ENCODE data around the gene TUBB3.

TUBB3 gene

GRCh38 chr16:89936981-89937380 is 13.8 kb downstream of the TUBB3 start:
- H3K4me1 Mint-ChIP-seq: peaks cover 2% of the 10 kb centered on the region
- ATAC-seq: no peak
- no peaks in the 10 kb centered on the region for H3K9me3 Mint-ChIP-seq
- H3K36me3 Mint-ChIP-seq: no peaks in the 10 kb centered on the region
- peaks cover 30% of the 10 kb centered on the region for H3K27me3 Mint-ChIP-seq
- H3K27ac Mint-ChIP-seq: no peak overlapping the region
- no peak overlapping the region for H3K4me3 Mint-ChIP-seq

GRCh38 chr16:89938175-89938885 is 15.2 kb downstream of the TUBB3 start:
- Mint-ChIP-seq H3K4me1 (no peaks in the 10 kb centered on the region), H3K36me3 (no peaks in the 10 kb centered on the region), H3K27ac (no peak overlapping the region), H3K4me3 (no peak overlapping the region), H3K9me3 (no peaks in the 10 kb centered on the region), H3K27me3 (peaks cover 33% of the 10 kb centered on the region)
- no peak for ATAC-seq

- Mint-ChIP-seq H3K36me3 (peaks cover 5% of the 10 kb centered on the region), H3K9me3 (peaks cover 3% of the 10 kb centered on the region), H3K4me1 (peaks cover 39% of the 10 kb centered on the region), H3K27me3 (peaks cover 39% of the 10 kb centered on the region), H3K27ac (peak overlapping the region; percentile 0), H3K4me3 (no peak overlapping the region)
- peak; percentile 59 for ATAC-seq
These were observed 21.6 kb downstream of the TUBB3 start for GRCh38 chr16:89944773-89945172.

DNA sequence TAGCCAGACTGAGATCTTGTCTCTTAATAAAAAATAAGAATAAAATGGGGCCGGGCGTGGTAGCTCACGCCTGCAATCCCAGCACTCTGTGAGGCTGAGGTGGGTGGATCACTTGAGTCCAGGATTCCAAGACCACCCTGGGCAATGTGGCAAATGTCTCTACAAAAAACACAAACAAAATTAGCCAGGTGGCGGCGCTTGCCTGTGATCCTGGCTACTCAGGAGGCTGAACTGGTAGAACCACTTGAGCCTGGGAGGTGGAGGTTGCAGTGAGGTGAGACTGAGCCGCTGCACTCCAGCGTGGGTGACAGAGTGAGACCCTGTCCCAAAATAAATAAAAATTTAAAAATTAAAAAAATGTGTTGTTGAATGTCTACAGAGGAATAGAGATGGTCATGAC is 22.5 kb downstream of the TUBB3 start:
- Mint-ChIP-seq H3K4me1 (peaks cover 47% of the 10 kb centered on the region), H3K9me3 (peaks cover 3% of the 10 kb centered on the region), H3K4me3 (no peak overlapping the region)

DNA sequence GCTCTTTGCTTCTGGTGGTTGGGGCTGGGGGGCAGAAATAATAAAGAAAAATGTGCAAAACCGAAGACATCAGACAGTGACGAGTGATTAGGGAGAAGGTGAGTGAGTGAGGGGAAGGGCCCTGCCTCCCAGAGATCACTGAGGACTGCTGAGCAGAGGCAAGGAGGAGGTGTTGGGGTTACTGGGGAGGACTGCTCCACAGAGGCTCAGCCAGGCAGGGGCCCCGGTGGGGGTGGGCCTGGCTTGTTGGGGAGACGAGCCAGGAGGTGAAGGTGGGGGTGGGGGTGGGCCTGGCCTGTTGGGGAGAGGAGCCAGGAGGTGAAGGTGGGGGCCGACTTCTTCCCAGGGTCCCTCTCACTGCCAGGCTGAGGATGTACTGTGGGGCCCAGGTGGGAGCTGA is 23.4 kb downstream of the TUBB3 start:
- peaks cover 50% of the 10 kb centered on the region for H3K4me1 Mint-ChIP-seq
- peaks cover 36% of the 10 kb centered on the region for H3K27me3 Mint-ChIP-seq
- no peak overlapping the region for H3K27ac Mint-ChIP-seq
- peaks cover 5% of the 10 kb centered on the region for H3K36me3 Mint-ChIP-seq
- no peak for ATAC-seq
- peak overlapping the region; percentile 9 for H3K4me3 Mint-ChIP-seq
- peaks cover 3% of the 10 kb centered on the region for H3K9me3 Mint-ChIP-seq

More for the DNA sequence above, 22.5 kb downstream of the TUBB3 start:
- no peak overlapping the region for H3K27ac Mint-ChIP-seq
- peaks cover 39% of the 10 kb centered on the region for H3K27me3 Mint-ChIP-seq
- H3K36me3 Mint-ChIP-seq: peaks cover 5% of the 10 kb centered on the region
- ATAC-seq: no peak

- H3K4me1 Mint-ChIP-seq: peaks cover 76% of the 10 kb centered on the region
- no peak for ATAC-seq
- H3K9me3 Mint-ChIP-seq: peaks cover 3% of the 10 kb centered on the region
- H3K4me3 Mint-ChIP-seq: peak overlapping the region; percentile 83
- peaks cover 5% of the 10 kb centered on the region for H3K36me3 Mint-ChIP-seq
- H3K27me3 Mint-ChIP-seq: peaks cover 23% of the 10 kb centered on the region
- H3K27ac Mint-ChIP-seq: peak overlapping the region; percentile 71
These were observed 26.1 kb downstream of the TUBB3 start for GRCh38 chr16:89949121-89949742.

DNA sequence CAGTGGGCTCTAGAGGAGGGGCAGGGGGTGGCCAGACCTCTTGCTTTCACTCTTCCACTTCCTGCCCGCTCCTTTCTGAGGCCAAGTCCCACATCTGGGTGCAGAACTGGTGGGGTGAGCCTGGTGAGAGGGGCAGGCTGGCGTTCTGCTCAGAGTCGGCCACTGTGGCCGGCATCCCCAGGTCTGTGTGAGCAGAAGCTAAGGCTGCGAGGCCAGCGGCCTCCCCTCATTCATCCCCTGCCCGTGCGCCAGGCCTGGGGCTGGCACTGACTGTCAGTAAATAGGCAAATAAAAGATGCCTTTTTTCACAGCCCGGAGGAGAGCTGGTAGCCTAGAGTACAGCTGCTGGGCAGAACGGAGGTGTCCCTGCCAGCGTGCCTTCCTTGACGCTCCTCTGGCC is 26.6 kb downstream of the TUBB3 start:
- Mint-ChIP-seq H3K4me1 (peaks cover 78% of the 10 kb centered on the region), H3K27ac (peak overlapping the region; percentile 71), H3K9me3 (peaks cover under 1% of the 10 kb centered on the region), H3K4me3 (peak overlapping the region; percentile 83), H3K27me3 (peaks cover 18% of the 10 kb centered on the region), H3K36me3 (peaks cover 5% of the 10 kb centered on the region)
- no peak for ATAC-seq

DNA sequence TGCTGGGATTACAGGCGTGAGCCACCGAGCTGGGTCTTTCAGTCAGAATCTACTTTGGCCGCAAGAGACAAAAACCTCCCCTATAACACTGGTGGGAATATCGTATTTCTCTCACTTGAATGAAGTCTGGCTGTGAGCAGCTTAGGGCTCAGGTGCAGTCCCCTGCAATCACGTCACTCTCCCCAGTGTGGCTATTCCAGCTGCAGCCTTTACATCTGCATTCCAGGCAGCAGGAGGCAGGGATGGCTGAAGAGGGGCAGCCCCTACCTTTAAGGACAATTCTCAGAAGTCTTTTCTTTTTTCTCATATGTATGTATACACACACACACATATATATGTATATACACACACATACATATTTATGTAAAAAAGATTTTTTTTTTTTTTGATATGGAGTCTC is 28.4 kb downstream of the TUBB3 start:
- no peak overlapping the region for H3K27ac Mint-ChIP-seq
- peaks cover 4% of the 10 kb centered on the region for H3K27me3 Mint-ChIP-seq
- H3K4me1 Mint-ChIP-seq: peaks cover 84% of the 10 kb centered on the region
- no peaks in the 10 kb centered on the region for H3K9me3 Mint-ChIP-seq
- ATAC-seq: no peak
- peaks cover 8% of the 10 kb centered on the region for H3K36me3 Mint-ChIP-seq
- no peak overlapping the region for H3K4me3 Mint-ChIP-seq

- ATAC-seq: no peak
- Mint-ChIP-seq H3K4me3 (no peak overlapping the region), H3K27ac (no peak overlapping the region), H3K36me3 (peaks cover 6% of the 10 kb centered on the region), H3K9me3 (no peaks in the 10 kb centered on the region), H3K4me1 (peaks cover 84% of the 10 kb centered on the region), H3K27me3 (no peaks in the 10 kb centered on the region)
These were observed 28.9 kb downstream of the TUBB3 start for GRCh38 chr16:89952049-89952448.

GRCh38 chr16:89952551-89952950 is 29.4 kb downstream of the TUBB3 start:
- H3K27me3 Mint-ChIP-seq: no peaks in the 10 kb centered on the region
- H3K27ac Mint-ChIP-seq: peak overlapping the region; percentile 38
- H3K9me3 Mint-ChIP-seq: no peaks in the 10 kb centered on the region
- H3K4me1 Mint-ChIP-seq: peaks cover 84% of the 10 kb centered on the region
- ATAC-seq: no peak
- peaks cover 6% of the 10 kb centered on the region for H3K36me3 Mint-ChIP-seq
- H3K4me3 Mint-ChIP-seq: no peak overlapping the region

- H3K27me3 Mint-ChIP-seq: no peaks in the 10 kb centered on the region
These were observed 30.7 kb downstream of the TUBB3 start for GRCh38 chr16:89953671-89954406.

DNA sequence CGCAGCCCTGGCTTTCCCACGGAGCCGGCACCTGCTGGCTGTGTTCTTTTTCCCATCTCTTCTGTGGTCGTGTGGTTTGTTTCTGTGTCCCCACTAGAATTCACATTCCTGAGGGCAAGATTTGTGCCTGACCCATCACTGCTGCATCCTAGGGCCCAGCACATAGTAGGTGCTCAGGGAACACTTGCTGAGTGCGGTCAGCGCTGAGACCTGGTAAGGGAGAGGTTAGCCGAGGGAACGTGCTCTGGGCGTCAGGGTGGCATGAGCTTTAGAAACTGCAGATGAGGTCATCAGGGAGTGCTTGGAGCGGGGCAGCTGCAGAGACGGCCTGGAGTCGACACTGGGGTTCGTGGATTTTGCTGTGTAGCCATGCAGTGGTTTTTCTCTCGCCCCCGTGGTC is 31.3 kb downstream of the TUBB3 start:
- Mint-ChIP-seq H3K36me3 (peaks cover 21% of the 10 kb centered on the region), H3K4me1 (peaks cover 84% of the 10 kb centered on the region), H3K4me3 (peak overlapping the region; percentile 67), H3K27ac (peak overlapping the region; percentile 38), H3K27me3 (no peaks in the 10 kb centered on the region), H3K9me3 (no peaks in the 10 kb centered on the region)
- no peak for ATAC-seq

More at GRCh38 chr16:89953671-89954406, 30.7 kb downstream of the TUBB3 start:
- H3K36me3 Mint-ChIP-seq: peaks cover 16% of the 10 kb centered on the region
- no peaks in the 10 kb centered on the region for H3K9me3 Mint-ChIP-seq
- H3K4me1 Mint-ChIP-seq: peaks cover 85% of the 10 kb centered on the region
- H3K27ac Mint-ChIP-seq: peak overlapping the region; percentile 38
- peak; percentile 90 for ATAC-seq
- peak overlapping the region; percentile 67 for H3K4me3 Mint-ChIP-seq

- H3K4me3 Mint-ChIP-seq: peak overlapping the region; percentile 15
- no peak for ATAC-seq
- peak overlapping the region; percentile 27 for H3K27ac Mint-ChIP-seq
These were observed 32.0 kb downstream of the TUBB3 start for GRCh38 chr16:89955001-89955685.

GRCh38 chr16:89956505-89957215 is 33.5 kb downstream of the TUBB3 start:
- no peaks in the 10 kb centered on the region for H3K9me3 Mint-ChIP-seq
- H3K4me1 Mint-ChIP-seq: peaks cover 78% of the 10 kb centered on the region
- ATAC-seq: peak; percentile 28
- H3K4me3 Mint-ChIP-seq: no peak overlapping the region
- H3K27me3 Mint-ChIP-seq: no peaks in the 10 kb centered on the region
- peak overlapping the region; percentile 54 for H3K27ac Mint-ChIP-seq
- H3K36me3 Mint-ChIP-seq: peaks cover 34% of the 10 kb centered on the region

More at GRCh38 chr16:89955001-89955685, 32.0 kb downstream of the TUBB3 start:
- Mint-ChIP-seq H3K9me3 (no peaks in the 10 kb centered on the region), H3K27me3 (no peaks in the 10 kb centered on the region), H3K36me3 (peaks cover 27% of the 10 kb centered on the region), H3K4me1 (peaks cover 84% of the 10 kb centered on the region)
